Right lobe of liver (tissue), 6 donors: ENCODE results near the gene CELF4. TPM values are rescaled to one million over a fixed set of nuclear protein-coding genes. Genes with fewer than 3 reads are reported as not detected.

Experiments
- ATAC-seq, 4 donors: fragments of 200-7000 bp; cut with Tn5 transposase; one replicate each; pipeline ENCODE4 v1.9.1; 2020; ENCODE audit warnings: mild to moderate bottlenecking in 4 of 4, moderate library complexity in 4 of 4
- DNase-seq, 3 donors: peaks; one replicate each; pipeline ENCODE4 v3.0.0-alpha.2; 2020
- H3K27ac ChIP-seq, 3 donors: fragments of 200-600 bp; one replicate each; pipeline ENCODE4 v1.8.0; 2022
- H3K27me3 ChIP-seq, 2 donors: fragments of 200-600 bp; one replicate each; pipeline ENCODE4 v1.8.0; 2022
- H3K36me3 ChIP-seq, 4 donors: fragments of 200-600 bp; sonication (generic) in 1 of 4; one replicate each; pipeline versions ENCODE4 v1.5.1 to v1.8.0; 2017 to 2022; ENCODE audit warnings: control low read depth in 1 of 4
- H3K4me1 ChIP-seq, 4 donors: fragments of 200-600 bp; sonication (generic) in 1 of 4; one replicate each; pipeline versions ENCODE4 v1.5.1 to v1.8.0; 2017 to 2022; ENCODE audit warnings: control low read depth in 1 of 4
- H3K4me3 ChIP-seq, 3 donors: fragments of 200-600 bp; one replicate each; pipeline ENCODE4 v1.8.0; 2022
- H3K9me3 ChIP-seq, 4 donors: fragments of 200-600 bp; sonication (generic) in 1 of 4; one replicate each; pipeline versions ENCODE4 v1.5.1 to v1.8.0; 2017 to 2022; ENCODE audit warnings: control low read depth in 1 of 4
- CTCF ChIP-seq, 4 donors: fragments of 200-600 bp in 3 of 4; fragments of 450-650 bp in 1 of 4; IDR thresholded peaks; one replicate each; pipeline versions ENCODE4 v1.5.1 to v1.8.0; 2016 to 2022; ENCODE audit warnings: antibody characterized with exemption in 4 of 4, mild to moderate bottlenecking in 2 of 4
- POLR2A ChIP-seq: fragments of 450-650 bp; IDR thresholded peaks from one replicate; pipeline ENCODE4 v1.6.1; 2017; ENCODE audit warnings: antibody characterized with exemption, mild to moderate bottlenecking
- WGBS: methylation state at CpG from one replicate; pipeline ENCODE4 v1.1.6; 2018; ENCODE audit warnings: low coverage, low lambda C conversion rate; ENCODE audit not compliant: insufficient coverage; ENCODE audit errors: missing lambda C conversion rate; 5-methylcytosine and 5-hydroxymethylcytosine counted together
- intact Hi-C, 2 donors: fragments of 100-400 bp; cut with DNase I; formaldehyde crosslinking; loops; one replicate each; pipeline versions ENCODE4 v1.11.2 to v1.14.1; 2022
- total RNA-seq, 6 experiments: library from RNA; depleted of rRNA in 2 of 6; stranded (reverse); fragments of >200 nt in 2 of 6; fragmentation: NEBNext Ultra II Directional in 3 of 6; extraction: Animal tissue kit (Norgen Biotek cat#: 25700) in 3 of 6; gene quantifications; one replicate each; pipeline versions ENCODE4 v1.1.0 to v1.2.4, GENCODE V29; 2016 to 2023
- donor health status: DM: no; HTN: yes; CAD: no.
- donor health status: DM: no; HTN: no; CAD: no.
- donor health status: DM: no; HTN: no; CAD: no.
- donor health status: DM: no; HTN: yes; CAD: no.
- donor health status: DM: no; HTN: yes; CAD: no.

The CELF4 gene
- total RNA-seq, 6 experiments from 2014 or later: 0.06 TPM; not detected in 5

- intact Hi-C loops: no loop called here
- Histone ChIP-seq H3K4me1 (no peaks in the 10 kb centered on the region), H3K9me3 (no peaks in the 10 kb centered on the region), H3K36me3 (no peaks in the 10 kb centered on the region), H3K27me3 (no peaks in the 10 kb centered on the region), H3K4me3 (no peak overlapping the region), H3K27ac (no peak overlapping the region)
- ATAC-seq (no peak), DNase-seq (no peak)
- 64% methylated on average over 6 of the region's 6 CpGs for WGBS
- TF ChIP-seq CTCF (IDR thresholded peaks at IDR 0.05): no peak
- TF ChIP-seq POLR2A: no peak
Measured at GRCh38 chr18:37422596-37422995, 143.0 kb downstream of the CELF4 start.

- DNase-seq (no peak), ATAC-seq (no peak)
- 33% methylated on average over 1 of the region's 2 CpGs for WGBS
- Histone ChIP-seq H3K4me3 (no peak overlapping the region), H3K36me3 (no peaks in the 10 kb centered on the region), H3K27ac (no peak overlapping the region), H3K27me3 (no peaks in the 10 kb centered on the region), H3K9me3 (no peaks in the 10 kb centered on the region), H3K4me1 (no peaks in the 10 kb centered on the region)
- TF ChIP-seq POLR2A (no peak), CTCF (IDR thresholded peaks at IDR 0.05) (no peak)
- intact Hi-C loops: no loop called here
Measured at GRCh38 chr18:37422116-37422515, 143.5 kb downstream of the CELF4 start.

- intact Hi-C loops: no loop called here
- no peak overlapping the region for H3K27ac ChIP-seq
- 57% methylated on average over 9 of the region's 16 CpGs for WGBS
- H3K4me3 ChIP-seq: no peak overlapping the region
- TF ChIP-seq CTCF (IDR thresholded peaks at IDR 0.05) (no peak), POLR2A (no peak)
- H3K36me3 ChIP-seq: no peaks in the 10 kb centered on the region
- H3K4me1 ChIP-seq: no peaks in the 10 kb centered on the region
- DNase-seq: no peak
- H3K27me3 ChIP-seq: no peaks in the 10 kb centered on the region
- no peak for ATAC-seq
- H3K9me3 ChIP-seq: no peaks in the 10 kb centered on the region
Measured at GRCh38 chr18:37421341-37422077, 144.1 kb downstream of the CELF4 start.

- DNase-seq (no peak), ATAC-seq (no peak)
- TF ChIP-seq POLR2A: no peak
- TF ChIP-seq CTCF (IDR thresholded peaks at IDR 0.05): no peak
- no peak overlapping the region for H3K4me3 ChIP-seq
- no peaks in the 10 kb centered on the region for H3K27me3 ChIP-seq
- no peaks in the 10 kb centered on the region for H3K36me3 ChIP-seq
- no peaks in the 10 kb centered on the region for H3K4me1 ChIP-seq
- 60% methylated on average over 6 of the region's 7 CpGs for WGBS
- H3K27ac ChIP-seq: no peak overlapping the region
- intact Hi-C loops: no loop called here
- H3K9me3 ChIP-seq: no peaks in the 10 kb centered on the region
Measured at GRCh38 chr18:37420315-37420880, 145.2 kb downstream of the CELF4 start.
